HG03135 (cell line): ENCODE data around the gene CEP85L.
"Not testable (repeated sequence)": the region's sequence is repeated elsewhere in the genome, so short reads cannot be mapped to it uniquely, and the experiment has no call there.

ENCODE experiments used
- ATAC-seq: cut with Tn5 transposase; IDR thresholded peaks from one replicate; pipeline ENCODE4 v1.9.1; 2021; ENCODE audit warnings: mild to moderate bottlenecking, moderate library complexity; ENCODE audit not compliant: unreplicated experiment

CEP85L gene

GRCh38 chr6:118434147-118434546, 217.2 kb downstream of the CEP85L start:
- not testable (repeated sequence) for ATAC-seq

GRCh38 chr6:118421312-118421711, 230.1 kb downstream of the CEP85L start:
- ATAC-seq: not testable (repeated sequence)

- ATAC-seq: no peak
These were observed 231.7 kb downstream of the CEP85L start for GRCh38 chr6:118419448-118420394.
